Activated effector memory CD4-positive, alpha-beta T cell treated with Interleukin-2 at 50 U/mL for 16 hours (primary cell): Measurements from ENCODE around the gene ECE1.
A peak's percentile ranks its signal among the peaks of the same experiment; 100 is the strongest.

ENCODE experiments used
- DNase-seq: peaks from one replicate; pipeline ENCODE4 v3.0.0-alpha.2; 2020

The ECE1 gene

DNA sequence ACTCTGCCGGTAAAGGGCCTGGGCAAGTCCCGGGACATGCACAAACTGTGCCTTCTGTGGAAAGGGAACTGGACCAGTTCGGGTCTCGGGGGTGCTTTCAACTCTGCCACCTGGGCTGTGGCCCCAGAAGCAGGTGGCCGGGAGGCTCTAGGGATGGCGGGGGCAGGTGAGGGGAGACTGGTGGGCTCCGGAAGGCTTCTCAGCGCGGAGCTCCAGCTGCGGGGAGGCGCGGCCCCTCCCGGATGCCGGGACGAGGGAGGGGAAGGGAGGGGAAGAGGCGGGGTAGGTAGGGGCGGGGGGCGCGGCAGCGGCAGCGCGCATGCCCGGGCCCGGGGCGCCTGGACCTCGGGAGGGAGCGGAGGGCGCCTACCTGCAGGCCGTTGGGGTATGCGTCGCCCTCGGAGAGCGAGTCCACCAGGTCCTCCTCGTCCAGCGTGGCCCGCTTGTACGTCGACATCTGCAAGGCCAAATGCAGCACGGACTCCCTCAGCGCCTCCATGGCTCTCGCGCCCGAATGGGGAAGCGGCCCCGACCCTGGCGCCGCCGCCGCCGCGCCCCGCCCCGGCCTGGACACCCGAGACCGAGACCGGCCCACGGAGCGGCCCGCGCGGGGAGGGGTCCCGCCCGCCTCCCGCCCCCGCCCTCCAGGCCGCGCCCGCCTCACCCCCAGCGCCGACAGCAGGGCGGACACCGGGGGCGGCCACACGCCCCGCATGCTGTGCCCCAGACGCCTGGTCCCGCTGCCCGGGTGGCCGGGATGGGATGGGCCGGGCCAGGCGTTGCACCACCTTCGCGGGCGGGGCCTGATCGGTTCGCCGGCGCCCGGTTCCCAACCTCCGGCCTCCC lies at the start of gene ECE1:
Gene ECE1, minus strand, starts transcription at position 764 of the 846 bp plus-strand sequence. Its CDS starts 49 bp downstream, at position 715.
- DNase-seq, result peak; percentile 56

DNA sequence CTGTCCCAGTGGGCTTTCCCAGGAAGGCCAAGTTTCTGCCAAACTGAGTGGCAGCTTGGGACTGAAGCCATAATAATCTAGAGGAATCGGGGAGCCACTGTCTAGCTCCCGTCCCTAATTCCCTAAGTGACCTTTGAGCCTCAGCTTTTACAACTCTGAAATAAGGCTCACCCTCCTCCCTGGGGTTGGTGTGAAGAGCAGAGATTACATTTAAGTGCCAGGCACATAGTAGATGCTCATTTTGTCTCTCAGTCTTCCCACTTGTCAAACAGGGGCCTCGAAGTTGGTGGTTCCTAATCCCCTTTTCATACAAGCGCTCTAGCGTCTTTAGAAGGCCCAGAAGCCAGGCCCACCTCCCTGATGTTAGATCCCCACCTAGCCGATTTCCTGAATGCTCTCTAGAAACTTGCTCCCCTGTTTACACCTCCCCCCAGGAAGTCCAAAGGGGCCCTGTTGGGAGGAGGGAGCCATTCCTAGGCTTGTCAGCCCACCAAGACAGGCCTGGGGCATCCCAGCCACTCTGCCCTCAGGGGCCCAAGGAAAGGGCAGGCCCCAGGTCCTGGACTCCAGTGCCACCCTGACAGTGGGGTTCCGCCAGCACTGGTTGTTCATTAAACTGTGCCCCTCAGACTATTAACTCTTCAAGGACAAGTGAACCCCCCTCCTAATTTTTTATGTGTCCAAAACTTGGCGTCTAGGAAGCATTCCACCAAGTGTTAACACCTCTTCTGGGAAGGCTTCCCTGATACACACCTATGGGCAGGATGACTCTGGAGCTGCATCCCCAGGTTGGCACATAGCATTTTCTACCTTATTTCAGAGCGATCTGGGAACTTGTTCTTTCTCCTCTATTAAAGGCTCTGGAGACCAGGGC lies 49.3 kb upstream of the ECE1 start:
- DNase-seq, result no peak

DNA sequence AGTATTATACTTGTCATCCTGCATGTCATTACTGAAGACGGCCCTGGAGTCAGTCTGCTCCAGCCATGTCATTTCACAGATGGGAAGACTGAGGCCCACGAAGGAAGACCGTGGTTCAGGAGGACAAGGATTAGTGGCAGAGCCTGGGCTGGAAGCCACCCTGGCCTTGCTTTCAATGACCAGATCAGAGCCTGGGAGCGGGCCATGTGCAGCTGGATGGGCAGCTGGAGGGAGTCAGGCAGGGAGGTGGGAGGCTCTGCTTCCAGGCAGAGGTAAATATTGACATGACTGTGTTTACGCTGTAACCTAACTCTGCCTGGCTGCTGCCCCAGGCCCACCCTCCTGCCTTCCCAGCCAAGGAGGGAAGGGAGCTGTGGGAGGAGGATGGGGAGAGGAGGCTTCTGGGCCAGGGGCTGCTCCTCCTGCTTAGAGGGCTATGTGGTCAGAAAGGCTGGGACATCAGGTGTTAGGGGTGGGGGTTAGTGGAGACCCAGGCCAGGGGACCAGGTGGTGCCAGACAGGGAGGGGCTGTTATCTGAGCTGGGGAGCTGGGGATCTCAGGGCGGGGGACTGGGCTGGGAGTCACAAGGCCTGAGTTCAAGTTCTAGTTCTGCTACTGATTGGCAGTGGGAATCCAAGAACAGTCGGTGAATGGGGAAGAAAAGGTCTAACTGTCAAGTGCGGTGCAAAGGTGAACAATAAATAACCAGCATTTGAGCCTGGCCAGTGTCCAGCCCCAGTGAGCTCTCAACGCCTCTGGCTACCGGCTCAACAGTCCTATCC lies 48.5 kb upstream of the ECE1 start:
- DNase-seq, result no peak

DNA sequence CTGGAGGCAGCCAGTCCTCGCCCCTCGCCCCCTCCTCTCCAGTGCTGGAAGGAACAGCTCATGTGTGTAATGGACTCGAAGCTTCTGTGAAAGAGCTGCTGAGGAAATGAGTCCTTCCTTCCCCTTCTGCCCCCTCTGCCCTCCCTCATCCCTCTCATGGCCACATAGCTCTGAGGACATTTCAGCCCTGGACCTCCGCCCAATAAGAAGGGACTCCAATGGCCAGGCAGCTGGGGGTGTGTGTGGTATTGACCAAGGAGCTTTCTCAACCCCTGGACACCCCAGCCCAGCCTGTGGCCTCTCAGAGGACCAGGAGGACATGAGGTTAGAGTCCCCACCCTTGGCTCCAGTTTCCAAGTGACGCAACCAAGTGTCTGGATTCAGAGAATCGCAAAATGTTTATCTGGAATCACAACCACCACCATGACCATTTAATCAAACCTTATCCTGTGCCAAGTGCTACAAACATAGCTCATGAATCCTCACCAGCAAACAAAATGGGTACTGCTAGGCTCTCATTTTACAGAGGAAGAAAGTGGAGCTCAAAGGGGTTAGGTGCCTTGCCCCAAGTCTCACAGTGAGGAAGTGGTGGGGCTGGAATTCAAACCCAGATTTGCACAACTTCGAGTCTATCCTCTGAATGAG lies 47.8 kb upstream of the ECE1 start:
- no peak for DNase-seq

DNA sequence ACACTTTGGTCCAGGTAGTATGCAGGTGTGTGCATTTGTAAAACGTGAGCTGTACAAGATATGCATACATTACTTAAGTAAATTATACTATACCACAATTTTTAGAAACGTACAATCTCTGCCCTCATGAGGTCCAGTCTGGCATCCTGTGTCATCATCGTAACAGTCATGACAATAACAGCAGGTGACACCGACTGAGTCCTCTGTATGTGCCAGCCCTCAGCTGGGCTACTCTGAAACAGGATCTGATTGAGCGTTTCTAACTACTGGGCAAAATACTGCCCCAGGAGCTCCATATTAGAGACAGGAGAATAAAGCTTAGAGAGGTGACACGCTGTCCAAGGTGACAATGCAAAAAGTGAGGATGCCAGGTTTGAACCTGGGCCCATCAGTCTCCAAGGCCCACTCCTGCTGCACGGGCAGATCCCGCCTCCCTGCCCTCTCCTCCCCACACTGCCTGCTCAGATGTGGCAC lies 47.2 kb upstream of the ECE1 start:
- DNase-seq, result no peak

DNA sequence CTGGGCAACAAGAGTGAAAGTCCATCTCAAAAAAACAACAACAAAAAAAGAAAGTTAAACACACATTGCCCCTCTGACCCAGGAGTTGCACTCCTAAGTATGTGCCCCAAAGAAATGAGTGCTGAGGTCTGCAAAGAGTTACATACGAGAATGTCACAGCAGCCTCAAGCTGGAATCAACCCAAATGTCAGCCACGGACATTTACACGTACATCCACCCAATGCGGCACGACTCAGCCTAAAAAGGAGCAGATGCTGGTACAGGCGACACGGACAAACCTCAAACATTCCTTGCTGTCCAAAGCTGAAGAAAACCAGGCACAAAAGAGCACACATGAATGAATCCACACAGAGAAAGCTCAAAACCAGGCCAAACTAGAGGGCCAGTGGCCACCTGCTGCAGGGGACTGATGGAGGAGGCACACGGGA lies 46.8 kb upstream of the ECE1 start:
- DNase-seq, result no peak

DNA sequence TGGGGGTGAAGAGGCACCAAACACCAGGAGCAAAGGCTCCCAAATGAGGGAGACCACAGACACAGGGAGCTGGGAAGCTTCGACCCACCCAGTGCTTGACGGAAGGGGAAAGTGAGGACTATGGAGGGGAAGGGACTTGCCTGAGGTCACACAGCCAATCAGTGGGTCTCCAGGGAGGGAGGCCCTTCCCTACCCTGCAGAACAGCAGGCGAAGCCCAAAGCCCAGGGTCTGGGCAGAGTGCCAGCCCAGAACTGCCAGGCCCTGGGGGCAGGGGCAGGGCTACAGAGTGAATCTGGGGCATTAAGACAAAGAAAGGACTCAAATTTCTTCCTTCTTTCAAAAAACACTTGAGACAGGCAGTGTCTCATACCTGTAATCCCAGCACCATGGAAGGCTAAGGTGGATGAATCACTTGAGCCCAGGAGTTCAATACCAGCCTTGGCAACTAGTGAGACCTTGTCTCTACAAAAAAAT lies 45.5 kb upstream of the ECE1 start:
- DNase-seq, result no peak

DNA sequence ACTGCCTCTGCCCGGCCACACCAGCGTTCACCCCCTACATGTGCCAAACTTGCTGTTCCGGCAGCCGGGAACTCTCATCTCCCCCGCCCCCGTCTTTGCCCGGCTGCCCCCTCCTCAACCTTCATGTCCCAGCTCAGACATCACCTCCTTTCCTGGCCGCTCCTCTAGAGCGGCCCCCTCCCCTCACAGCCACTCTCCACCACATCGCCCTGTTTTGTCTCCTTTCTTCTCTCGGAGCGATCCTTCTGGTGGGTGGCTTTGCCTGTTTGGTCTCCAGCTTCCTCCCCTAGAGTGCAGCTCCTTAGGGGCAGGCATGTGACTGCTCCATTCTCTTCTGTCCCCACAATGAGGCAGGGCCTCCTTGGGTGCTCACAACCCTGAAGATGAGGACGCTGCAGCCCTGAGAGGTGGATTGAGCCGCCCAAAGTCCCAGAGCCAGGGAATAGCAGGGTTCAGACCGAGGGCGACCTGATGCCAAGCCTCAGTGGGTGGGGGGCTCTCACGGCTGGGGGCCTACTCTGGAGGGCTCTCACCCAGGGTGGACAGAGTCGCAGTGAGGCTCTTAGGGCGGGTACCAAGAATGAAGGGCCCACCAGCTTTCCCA lies 44.9 kb upstream of the ECE1 start:
- DNase-seq, result no peak

DNA sequence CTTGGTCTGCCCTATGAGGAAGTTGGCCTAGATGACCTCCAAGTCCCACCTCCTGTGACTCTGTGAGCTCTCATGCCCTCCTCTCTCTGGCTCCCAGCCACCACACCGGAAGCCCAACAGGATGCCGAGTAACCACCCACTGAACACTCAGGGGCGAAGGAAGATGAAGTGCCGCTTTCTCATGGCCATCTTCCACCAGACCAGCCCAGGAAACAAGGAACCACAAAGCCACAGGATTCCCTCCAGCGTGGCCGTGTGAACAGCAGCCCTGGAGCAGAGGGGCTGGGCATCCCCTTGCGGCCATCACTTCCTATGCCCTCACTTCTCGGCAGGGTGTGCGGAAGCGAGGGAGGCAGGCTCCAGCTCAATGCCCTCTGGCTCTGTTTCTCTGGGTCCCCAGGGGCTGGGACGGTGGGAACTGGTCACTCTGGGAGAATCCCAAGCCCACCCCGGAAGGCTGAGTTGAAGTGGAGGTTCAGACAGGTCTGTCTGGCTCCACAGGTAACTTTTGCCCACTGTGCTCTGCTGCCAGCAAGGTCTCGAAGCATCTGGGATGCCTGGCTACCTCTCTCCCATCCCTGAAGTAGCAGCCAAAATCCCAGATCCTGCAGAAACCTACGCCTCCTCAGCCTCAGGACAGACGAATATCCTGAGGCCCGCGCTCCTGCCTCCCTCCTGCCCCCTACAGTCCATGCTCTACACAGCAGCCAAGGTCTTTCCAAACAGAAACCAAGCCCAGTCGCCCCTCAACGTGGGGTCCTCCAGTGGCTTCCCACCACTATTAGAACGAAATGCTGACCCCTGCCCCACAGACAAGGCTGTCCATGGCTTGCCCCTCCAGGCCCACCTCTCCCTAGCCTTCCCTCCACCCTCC lies 44.2 kb upstream of the ECE1 start:
- DNase-seq, result peak; percentile 77

DNA sequence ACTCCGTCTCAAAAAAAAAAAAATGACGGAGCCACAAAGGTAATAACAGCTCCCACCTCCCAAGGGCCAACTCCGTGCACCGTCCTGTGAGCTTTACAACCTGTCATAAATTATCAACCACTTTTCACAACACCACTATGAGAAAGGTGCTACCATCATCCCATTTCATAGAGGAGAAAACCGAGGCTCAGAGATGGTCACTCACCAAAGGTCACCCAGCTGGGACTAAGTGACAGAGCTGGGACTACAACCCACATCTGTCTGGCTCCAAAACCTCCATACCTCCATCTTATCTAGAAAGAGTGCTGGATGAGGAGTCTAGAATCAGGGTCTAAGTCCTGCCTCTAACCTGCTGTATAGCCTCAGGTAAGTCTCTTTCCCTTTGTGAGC lies 43.6 kb upstream of the ECE1 start:
- DNase-seq, result no peak

DNA sequence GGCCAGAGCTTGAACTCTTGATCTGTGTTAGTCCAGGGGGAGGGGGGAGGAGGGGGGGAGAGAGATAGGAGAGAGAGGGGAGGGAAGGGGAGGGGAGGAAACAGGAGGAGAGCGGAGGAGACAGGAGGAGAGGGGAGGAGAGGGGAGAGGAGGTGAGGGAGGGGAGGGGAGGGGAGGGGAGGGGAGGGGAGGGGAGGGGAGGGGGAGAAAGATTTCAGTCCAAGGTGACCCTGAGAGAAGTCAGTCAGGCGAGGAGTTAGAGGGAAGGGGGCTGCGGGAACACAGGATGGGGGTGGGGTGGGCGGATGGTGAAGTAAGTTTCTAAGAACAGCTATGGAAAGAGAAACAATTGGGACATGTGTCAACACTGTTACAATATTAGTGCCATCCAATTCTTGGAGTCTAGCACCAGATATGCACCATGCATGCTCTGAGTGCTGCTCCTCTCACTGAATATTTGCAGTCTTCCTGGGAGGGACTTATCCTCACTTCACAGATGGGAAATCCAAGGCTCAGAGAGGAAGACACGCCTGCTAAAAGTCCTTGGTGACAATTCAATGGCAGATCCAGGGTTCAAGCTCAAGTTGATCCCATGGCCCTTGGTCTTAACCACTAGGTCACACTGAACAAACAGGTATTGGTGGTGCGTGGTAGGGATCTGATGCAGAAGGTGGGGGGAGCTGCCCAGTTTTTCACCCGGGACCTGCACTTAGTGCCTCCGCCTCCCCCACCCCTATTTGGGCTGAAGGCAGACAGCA lies 42.5 kb upstream of the ECE1 start:
- DNase-seq, result no peak

DNA sequence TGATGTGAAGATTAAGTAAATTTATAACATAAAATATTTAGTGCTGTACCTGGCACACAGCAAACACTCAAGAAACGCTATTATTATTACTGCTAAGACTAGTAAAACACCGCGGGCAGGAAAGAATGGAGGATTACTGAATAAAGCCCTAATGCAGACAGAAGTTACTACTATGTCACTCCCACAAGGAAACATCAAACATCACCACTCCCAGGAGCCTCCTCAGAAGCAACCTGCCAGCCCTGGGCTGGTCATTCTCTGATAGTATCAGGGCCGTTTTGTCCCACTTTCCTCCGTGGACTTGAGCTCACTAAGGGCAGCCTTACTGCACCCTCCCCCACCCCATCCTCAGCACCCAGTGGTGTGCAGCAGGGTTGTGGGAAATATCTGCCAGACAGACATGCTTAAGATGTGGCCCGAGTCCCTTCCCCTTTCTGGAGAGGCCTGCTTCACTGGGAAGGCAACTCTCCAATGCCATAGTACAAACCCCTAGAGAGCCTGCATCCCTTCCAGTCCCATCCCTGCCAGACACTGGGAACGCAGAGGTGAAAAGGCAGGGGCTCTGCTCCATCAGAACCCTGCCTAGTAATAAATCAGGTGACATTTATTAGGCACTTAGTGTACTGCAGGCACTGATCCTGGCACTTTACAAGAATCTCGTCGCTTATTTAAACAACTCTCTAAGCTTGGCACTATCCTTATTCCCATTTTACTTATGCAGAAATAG lies 41.7 kb upstream of the ECE1 start:
- no peak for DNase-seq

DNA sequence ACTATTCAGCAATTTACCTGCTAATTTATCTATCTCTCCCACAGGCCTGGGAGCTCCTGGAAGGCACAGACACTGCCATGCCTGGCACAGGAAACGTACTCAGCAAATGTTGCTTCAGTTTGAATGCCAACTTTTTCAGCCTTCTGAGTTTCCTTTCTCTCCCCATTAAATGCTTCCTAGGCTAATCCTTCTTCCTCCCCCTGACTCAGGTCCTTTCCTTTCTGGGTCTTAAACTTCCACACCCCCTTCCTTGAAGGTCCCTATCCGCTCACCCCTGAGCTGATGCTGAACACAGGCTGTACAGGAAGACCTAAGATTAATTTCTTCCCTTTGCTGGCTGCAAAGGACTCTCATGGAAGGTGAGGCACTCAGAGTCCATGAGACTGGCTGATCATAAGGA lies 40.3 kb upstream of the ECE1 start:
- DNase-seq, result no peak

DNA sequence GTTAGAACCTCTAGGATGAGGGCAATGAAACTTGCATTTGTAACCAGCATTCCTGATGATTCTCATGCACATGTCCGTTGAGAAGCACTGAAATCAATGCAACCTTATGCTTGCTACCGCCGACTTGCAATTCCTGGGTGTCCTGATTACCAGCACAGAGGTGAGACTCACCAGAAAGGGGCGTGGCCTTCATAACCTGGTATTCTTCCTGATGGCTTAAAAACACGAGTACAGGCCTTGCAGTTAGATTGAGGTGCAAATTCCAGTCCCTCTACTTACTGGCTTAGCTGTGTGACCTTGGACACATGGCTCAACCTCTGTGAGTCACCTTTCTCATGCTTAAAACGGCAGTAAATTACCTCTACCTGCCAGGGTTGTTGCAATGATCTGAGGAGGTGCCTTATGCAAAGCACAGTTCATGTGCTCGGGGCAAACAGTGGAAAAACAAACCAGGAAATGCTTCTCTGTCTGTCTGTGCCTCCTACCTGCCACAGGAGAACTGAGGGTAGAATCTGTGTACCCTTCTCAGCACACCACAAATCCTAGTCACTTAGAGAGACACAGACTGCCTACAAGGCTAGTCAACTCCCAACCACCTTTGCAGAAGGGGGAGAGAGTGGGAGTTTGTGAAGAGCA lies 39.1 kb upstream of the ECE1 start:
- DNase-seq, result no peak

DNA sequence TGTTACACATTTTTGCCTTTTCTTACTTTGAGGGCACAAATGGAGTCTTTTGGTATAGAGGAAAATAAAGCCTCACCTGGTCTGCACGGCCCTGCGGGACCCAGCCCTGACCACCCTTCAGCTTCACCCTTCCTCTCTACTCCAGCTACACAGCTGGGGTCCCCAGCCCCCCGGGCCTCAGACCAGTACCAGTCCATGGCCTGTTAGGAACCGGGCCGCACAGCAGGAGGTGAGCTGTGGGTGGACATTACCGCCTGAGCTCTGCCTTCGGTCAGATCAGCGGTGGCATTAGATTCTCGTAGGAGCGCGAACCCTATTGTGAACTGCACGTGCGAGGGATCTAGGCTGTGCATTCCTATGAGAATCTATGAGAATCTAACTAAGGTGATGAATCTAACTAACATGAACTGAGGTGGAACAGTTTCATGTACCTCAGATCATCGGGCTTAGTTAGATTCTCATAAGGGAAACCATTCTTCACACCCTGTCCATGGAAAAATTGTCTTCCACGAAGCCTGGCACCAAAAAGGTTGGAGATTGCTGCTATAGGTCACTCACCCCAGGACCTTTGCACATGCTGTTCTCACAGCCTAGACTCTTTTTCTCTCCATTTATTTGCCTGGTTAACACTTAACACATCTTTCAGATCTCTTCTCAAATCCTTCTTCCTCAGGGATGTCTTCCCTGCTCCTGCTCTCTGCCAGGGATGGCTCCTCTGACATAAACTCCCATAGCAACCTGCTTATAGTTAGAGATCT lies 37.5 kb upstream of the ECE1 start:
- DNase-seq, result no peak

DNA sequence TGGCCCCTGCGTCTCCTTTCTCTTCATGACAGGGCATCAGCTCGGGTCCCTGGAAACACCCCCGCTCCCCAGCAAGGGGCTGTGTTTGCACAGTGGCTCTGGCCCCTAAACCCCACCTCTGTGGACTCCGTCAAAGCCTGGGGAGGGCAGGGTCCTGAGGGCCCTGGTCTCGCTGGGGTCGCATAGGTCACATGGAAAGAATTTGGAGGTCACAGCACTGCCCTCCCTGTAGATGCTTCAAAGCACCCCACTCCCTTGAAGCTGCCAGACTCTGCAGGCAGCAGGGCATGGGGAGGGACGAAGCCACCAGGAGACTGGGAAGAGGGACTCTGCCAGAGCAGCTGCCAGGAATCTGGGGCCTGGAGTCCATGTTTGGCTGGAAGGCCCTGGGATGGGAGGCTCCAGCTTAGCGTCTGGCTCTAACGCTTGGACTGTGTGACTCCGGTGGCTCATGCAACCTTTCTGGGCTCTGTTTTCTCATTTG lies 36.6 kb upstream of the ECE1 start:
- no peak for DNase-seq

DNA sequence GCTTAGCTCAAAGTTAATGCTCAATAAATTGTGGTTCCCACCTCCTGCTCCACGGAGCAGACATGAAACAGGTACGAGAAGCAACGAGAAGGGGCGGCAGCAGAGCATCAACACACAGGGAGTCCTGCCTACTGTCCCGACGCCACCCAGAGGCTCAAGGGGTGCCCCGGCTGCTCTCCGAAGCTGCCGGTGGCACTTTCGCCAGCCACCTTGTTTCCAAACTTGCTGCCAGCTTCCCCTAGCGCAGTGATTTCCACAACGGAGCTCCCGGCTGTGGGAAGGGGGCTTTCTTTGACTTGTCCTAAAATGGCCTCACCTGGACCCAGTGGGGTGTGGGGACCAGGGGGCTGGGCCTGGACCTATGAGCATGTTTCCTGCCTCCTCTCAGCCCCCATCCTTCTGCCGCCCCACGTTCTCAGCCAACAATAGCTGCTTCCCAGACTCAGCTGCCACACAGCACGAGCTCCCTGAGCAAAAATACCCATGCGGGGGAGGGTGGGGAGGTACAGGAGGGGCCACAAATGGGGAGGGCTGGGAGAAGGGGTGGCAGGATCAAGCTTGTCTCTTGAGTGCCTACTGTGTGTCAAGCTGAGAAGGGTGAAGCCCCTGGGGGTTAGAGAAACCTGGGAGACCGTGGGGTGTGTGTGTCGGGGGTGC lies 35.6 kb upstream of the ECE1 start:
- no peak for DNase-seq
